SIG-M5 treated with dmso at 0.1 percent for 504 hours (cell line): Measurements from ENCODE around the gene SDSL.
A peak's percentile ranks its signal among the peaks of the same experiment; 100 is the strongest.

ENCODE experiments used
- DNase-seq: peaks from one replicate; lab custom pipeline; 2025; ENCODE audit not compliant: unreplicated experiment; lab: John Stamatoyannopoulos, UW

SDSL gene

GRCh38 chr12:113445544-113446171 lies 23.5 kb downstream of the SDSL start:
- DNase-seq, result peak; percentile 85

GRCh38 chr12:113448873-113449272 lies 26.7 kb downstream of the SDSL start:
- DNase-seq, result no peak

GRCh38 chr12:113449299-113449698 lies 27.1 kb downstream of the SDSL start:
- no peak for DNase-seq

GRCh38 chr12:113449839-113450238 lies 27.7 kb downstream of the SDSL start:
- DNase-seq, result no peak

- no peak for DNase-seq
These were observed 30.3 kb downstream of the SDSL start for GRCh38 chr12:113452458-113452857.

GRCh38 chr12:113453330-113453729 lies 31.1 kb downstream of the SDSL start:
- DNase-seq, result no peak

GRCh38 chr12:113456199-113456598 lies 34.0 kb downstream of the SDSL start:
- no peak for DNase-seq

GRCh38 chr12:113456761-113457160 lies 34.6 kb downstream of the SDSL start:
- no peak for DNase-seq

- DNase-seq, result no peak
These were observed 35.0 kb downstream of the SDSL start for GRCh38 chr12:113457185-113457584.

- no peak for DNase-seq
These were observed 35.5 kb downstream of the SDSL start for GRCh38 chr12:113457710-113458109.

GRCh38 chr12:113459981-113460380 lies 37.8 kb downstream of the SDSL start:
- no peak for DNase-seq

GRCh38 chr12:113461666-113462065 lies 39.5 kb downstream of the SDSL start:
- peak; percentile 66 for DNase-seq

- DNase-seq, result peak; percentile 55
These were observed 40.1 kb downstream of the SDSL start for GRCh38 chr12:113462117-113462774.

GRCh38 chr12:113462998-113463745 lies 41.0 kb downstream of the SDSL start:
- no peak for DNase-seq

- DNase-seq, result no peak
These were observed 41.7 kb downstream of the SDSL start for GRCh38 chr12:113463746-113464451.

GRCh38 chr12:113464452-113464775 lies 42.2 kb downstream of the SDSL start:
- DNase-seq, result no peak

- DNase-seq, result no peak
These were observed 42.9 kb downstream of the SDSL start for GRCh38 chr12:113464852-113465719.

GRCh38 chr12:113465808-113466453 lies 43.8 kb downstream of the SDSL start:
- no peak for DNase-seq

GRCh38 chr12:113466454-113467141 lies 44.4 kb downstream of the SDSL start:
- DNase-seq, result no peak

- DNase-seq, result no peak
These were observed 44.9 kb downstream of the SDSL start for GRCh38 chr12:113467142-113467501.
